Left lung (tissue), 10 donors: Measurements from ENCODE around the gene LAMTOR4. TPM values are rescaled to one million over a fixed set of nuclear protein-coding genes. Genes with fewer than 3 reads are reported as not detected.
A peak's percentile ranks its signal among the peaks of the same experiment; 100 is the strongest.

Experiments
- ATAC-seq: fragments of 200-7000 bp; cut with Tn5 transposase; one replicate; pipeline ENCODE4 v1.9.1; 2020; ENCODE audit warnings: moderate library complexity
- DNase-seq, 4 donors: peaks; one replicate each; pipeline ENCODE4 v3.0.0-alpha.2; 2013 to 2020
- H3K27ac ChIP-seq, 2 donors: fragments of 200-600 bp; sonication (generic) in 1 of 2; one replicate each; pipeline versions ENCODE4 v1.5.0 to v1.8.0; 2020 to 2021
- H3K27me3 ChIP-seq, 2 donors: fragments of 200-600 bp; sonication (generic) in 1 of 2; one replicate each; pipeline versions ENCODE4 v1.5.0 to v1.8.0; 2020 to 2021
- H3K36me3 ChIP-seq, 2 donors: fragments of 200-600 bp; sonication (generic) in 1 of 2; one replicate each; pipeline versions ENCODE4 v1.5.0 to v1.8.0; 2020 to 2021
- H3K4me1 ChIP-seq, 2 donors: fragments of 200-600 bp; one replicate each; pipeline ENCODE4 v1.8.0; 2021
- H3K4me3 ChIP-seq, 2 donors: fragments of 200-600 bp; sonication (generic) in 1 of 2; one replicate each; pipeline versions ENCODE4 v1.5.0 to v1.8.0; 2020 to 2021; ENCODE audit warnings: mild to moderate bottlenecking in 1 of 2
- H3K9me3 ChIP-seq, 2 donors: fragments of 200-600 bp; sonication (generic) in 1 of 2; one replicate each; pipeline versions ENCODE4 v1.5.0 to v1.8.0; 2020 to 2021
- intact Hi-C, 2 donors: fragments of 100-400 bp; cut with DNase I; formaldehyde crosslinking; loops; one replicate each; pipeline versions ENCODE4 v1.11.2 to v1.14.2; 2022
- polyA plus RNA-seq, 6 donors: library from polyadenylated mRNA; unstranded; fragments of 120-200 nt; gene quantifications; one replicate each; pipeline ENCODE4 v1.2.1, GENCODE V29; 2013; ENCODE audit not compliant: insufficient read length in 6 of 6
- total RNA-seq, 2 donors: library from RNA; stranded (reverse); fragmentation: NEBNext Ultra II Directional; extraction: Animal tissue kit (Norgen Biotek cat#: 25700); gene quantifications; one replicate each; pipeline ENCODE4 v1.2.1, GENCODE V29; 2021
- TF ChIP-seq, protein P1 (sequence below), 2 donors: fragments of 200-600 bp; sonication (generic) in 1 of 2; IDR thresholded peaks; one replicate each; pipeline versions ENCODE4 v1.5.0 to v1.8.0; 2021; ENCODE audit warnings: antibody characterized with exemption in 2 of 2
- donor health status: DM: no; HTN: yes; CAD: no.
- donor health status: DM: no; HTN: no; CAD: no.

The LAMTOR4 gene
- total and polyA plus RNA-seq, 8 donors, result 85.9 to 120 (median 99.3) TPM

DNA sequence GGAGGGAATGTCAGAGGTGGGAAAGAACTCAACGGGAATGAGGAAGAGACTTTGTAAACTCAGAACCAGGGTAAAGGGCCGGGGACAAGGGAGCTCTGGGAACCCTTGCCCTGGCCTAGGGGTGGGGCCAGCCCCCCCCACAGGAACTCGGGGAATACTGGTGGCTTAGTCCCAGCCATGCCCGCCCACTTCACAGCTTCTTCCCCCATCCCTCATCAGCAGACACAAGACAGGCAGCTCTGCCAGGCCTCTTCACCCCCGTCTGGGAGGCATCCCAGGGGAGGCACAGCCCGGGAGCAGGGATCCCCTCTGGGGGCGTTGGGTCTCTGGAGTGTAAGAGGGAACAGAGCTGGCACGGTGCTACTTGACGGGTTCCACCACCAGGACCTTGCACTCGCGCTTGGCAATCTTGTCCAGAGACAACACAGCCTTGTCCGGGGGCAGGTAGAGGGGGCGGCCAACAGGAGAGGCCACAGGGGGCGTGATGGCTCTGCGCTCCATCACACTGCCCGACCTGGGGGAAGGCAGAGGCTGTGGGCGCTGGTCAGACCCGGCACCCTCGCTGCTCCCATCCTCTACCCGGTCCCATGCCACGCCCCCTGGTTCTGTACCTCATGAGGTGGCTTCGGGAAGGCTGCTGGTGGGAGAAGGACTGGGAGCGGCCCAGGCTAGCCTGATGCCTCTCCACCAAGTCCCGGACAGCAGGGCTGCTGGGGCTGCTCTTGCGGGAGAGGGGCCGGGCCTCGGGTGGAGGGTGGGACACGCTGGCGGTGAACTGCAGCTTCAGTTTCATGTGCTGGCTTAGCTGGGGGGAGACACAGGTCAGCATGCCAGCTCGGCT lies 6.2 kb downstream of the LAMTOR4 start:
- H3K9me3 ChIP-seq, result no peaks in the 10 kb centered on the region
- ATAC-seq (no peak), DNase-seq (no peak)
- no peak overlapping the region for H3K27ac ChIP-seq
- H3K4me1 ChIP-seq, result peaks cover 15 to 86% of the 10 kb centered on the region in 2 donors
- no peak overlapping the region for H3K4me3 ChIP-seq
- TF ChIP-seq, protein P1, sequence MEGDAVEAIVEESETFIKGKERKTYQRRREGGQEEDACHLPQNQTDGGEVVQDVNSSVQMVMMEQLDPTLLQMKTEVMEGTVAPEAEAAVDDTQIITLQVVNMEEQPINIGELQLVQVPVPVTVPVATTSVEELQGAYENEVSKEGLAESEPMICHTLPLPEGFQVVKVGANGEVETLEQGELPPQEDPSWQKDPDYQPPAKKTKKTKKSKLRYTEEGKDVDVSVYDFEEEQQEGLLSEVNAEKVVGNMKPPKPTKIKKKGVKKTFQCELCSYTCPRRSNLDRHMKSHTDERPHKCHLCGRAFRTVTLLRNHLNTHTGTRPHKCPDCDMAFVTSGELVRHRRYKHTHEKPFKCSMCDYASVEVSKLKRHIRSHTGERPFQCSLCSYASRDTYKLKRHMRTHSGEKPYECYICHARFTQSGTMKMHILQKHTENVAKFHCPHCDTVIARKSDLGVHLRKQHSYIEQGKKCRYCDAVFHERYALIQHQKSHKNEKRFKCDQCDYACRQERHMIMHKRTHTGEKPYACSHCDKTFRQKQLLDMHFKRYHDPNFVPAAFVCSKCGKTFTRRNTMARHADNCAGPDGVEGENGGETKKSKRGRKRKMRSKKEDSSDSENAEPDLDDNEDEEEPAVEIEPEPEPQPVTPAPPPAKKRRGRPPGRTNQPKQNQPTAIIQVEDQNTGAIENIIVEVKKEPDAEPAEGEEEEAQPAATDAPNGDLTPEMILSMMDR (IDR thresholded peaks at IDR 0.05), result no peak
- no peaks in the 10 kb centered on the region for H3K27me3 ChIP-seq
- intact Hi-C loops, result no loop called here
- H3K36me3 ChIP-seq, result peaks cover 0 to 46% of the 10 kb centered on the region in 2 donors

DNA sequence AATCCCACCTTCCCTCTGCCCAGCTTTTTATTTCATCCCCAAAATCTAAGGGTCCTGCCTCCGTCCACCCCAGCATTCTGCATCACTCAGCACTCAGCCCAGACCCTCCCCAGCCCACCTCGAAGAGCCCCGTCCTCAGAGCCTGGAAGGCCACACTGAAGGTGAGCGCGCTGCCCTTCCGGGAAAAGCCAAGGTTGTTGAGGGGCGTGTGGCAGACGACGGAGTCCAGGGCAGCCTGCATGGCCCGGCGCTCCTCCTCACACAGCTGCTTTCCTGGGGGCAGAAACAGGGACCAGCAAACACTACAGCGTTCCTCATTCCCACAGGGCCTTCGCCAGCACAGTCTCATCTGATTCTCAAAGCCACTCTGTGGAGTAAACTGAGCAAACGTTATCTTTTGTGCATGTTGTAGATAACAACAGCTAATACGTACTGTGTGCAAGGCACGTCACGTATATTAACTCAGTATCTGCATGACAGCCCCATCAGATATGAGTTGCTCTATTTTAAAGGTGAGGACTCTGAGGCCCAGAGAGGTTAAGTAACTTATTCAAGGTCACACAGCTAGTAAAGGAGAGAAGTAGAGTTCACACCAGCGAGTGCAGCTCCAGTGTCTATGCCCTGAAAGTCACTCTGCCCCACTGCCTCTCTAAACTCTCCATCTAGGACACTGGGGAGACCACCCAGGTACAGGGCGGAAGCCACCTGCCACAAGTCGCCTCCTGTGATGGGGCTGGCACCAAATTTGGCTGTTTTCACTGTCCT lies 7.0 kb downstream of the LAMTOR4 start:
- H3K9me3 ChIP-seq, result no peaks in the 10 kb centered on the region
- H3K27me3 ChIP-seq, result no peaks in the 10 kb centered on the region
- no peak overlapping the region for H3K27ac ChIP-seq
- peaks cover 0 to 46% of the 10 kb centered on the region in 2 donors for H3K36me3 ChIP-seq
- intact Hi-C loops, result no loop called here
- H3K4me3 ChIP-seq, result no peak overlapping the region
- DNase-seq (no peak), ATAC-seq (no peak)
- TF ChIP-seq, protein P1 (IDR thresholded peaks at IDR 0.05), result no peak
- H3K4me1 ChIP-seq, result peaks cover 13 to 79% of the 10 kb centered on the region in 2 donors

DNA sequence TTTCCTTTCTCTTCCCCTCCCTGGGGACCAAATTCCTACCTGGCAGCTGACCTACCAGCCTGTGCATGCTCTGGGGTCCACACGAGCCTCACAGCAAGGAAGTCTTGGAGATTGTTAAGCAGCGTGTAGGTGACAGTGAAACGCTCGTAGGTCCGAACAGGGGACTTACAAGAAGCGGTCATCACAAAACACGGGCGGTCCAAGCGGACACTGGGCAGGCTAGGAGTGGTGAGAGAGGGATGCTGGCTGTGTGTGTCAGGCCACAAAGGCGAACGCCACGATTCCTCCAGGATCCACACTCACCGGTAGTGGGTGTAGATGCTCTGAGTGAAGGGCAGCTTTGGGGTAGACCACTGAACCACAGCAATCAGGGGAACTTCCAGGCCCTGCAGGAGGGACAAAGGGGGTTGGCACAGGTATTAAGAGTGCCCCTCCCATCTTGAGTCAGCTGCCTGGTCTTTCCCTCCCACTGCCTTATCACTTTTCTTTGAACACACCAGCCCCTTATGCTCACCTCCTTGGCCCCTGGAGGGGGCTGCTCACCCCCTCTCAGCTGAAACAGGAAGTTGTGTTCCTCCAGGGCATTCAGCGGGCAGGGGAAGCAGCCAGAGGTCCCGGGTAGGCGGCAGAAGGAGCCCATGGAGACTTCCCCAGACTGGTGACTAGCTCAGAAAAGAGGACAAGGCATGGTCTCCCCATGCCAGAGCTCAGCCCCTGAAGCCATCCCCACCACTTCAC lies 7.8 kb downstream of the LAMTOR4 start:
- peaks cover 0 to 46% of the 10 kb centered on the region in 2 donors for H3K36me3 ChIP-seq
- H3K27ac ChIP-seq, result peak overlapping the region in 1 of 2 donors; percentile 82
- ATAC-seq (no peak), DNase-seq (no peak)
- H3K4me3 ChIP-seq, result peak overlapping the region in 1 of 2 donors; percentile 75
- intact Hi-C loops, result no loop called here
- peaks cover 13 to 71% of the 10 kb centered on the region in 2 donors for H3K4me1 ChIP-seq
- TF ChIP-seq, protein P1 (IDR thresholded peaks at IDR 0.05), result no peak
- H3K27me3 ChIP-seq, result no peaks in the 10 kb centered on the region
- H3K9me3 ChIP-seq, result no peaks in the 10 kb centered on the region

DNA sequence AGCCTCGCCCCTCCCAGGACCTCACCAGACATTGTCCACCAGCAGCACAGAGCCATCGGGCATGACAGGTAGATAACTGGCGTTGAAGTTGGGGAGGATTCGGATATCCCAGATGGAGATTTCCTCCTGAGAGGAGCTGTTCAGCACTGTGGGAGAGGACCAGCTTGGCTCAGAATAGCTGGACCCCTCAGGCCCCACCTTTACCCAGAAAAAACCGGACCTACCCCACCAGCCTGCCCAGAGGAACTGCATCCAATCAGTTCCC lies 8.3 kb downstream of the LAMTOR4 start:
- Histone ChIP-seq H3K9me3 (no peaks in the 10 kb centered on the region), H3K36me3 (peaks cover 0 to 43% of the 10 kb centered on the region in 2 donors), H3K27me3 (no peaks in the 10 kb centered on the region), H3K27ac (peak overlapping the region; percentile 2 to 82), H3K4me1 (peaks cover 13 to 66% of the 10 kb centered on the region in 2 donors), H3K4me3 (peak overlapping the region in 1 of 2 donors; percentile 75)
- no peak for ATAC-seq
- intact Hi-C loops, result no loop called here
- no peak for DNase-seq
- TF ChIP-seq, protein P1 (IDR thresholded peaks at IDR 0.05), result no peak
